CMK (cell line): ENCODE data around the gene CATSPERE.
A peak's percentile ranks its signal among the peaks of the same experiment; 100 is the strongest.
"Not testable (repeated sequence)": the region's sequence is repeated elsewhere in the genome, so short reads cannot be mapped to it uniquely, and the experiment has no call there.

Source experiments
- DNase-seq: peaks from one replicate; pipeline ENCODE4 v3.0.0-alpha.2; 2010; ENCODE audit warnings: low read depth

Gene CATSPERE

GRCh38 chr1:244449936-244450508, 11.1 kb upstream of the CATSPERE start:
- no peak for DNase-seq

GRCh38 chr1:244450597-244451538, 10.2 kb upstream of the CATSPERE start:
- DNase-seq, result no peak

GRCh38 chr1:244451539-244451950, 9.5 kb upstream of the CATSPERE start, which contains the start of gene ADSS2:
Gene ADSS2 (minus strand): TSS chr1:244451909. CDS start chr1:244451817, 92 bp downstream.
- DNase-seq, result no peak

- DNase-seq, result peak; percentile 98
These were observed 8.9 kb upstream of the CATSPERE start for GRCh38 chr1:244451951-244452795.

- DNase-seq, result no peak
These were observed 6.7 kb upstream of the CATSPERE start for GRCh38 chr1:244454412-244454811.

- DNase-seq, result no peak
These were observed 4.5 kb upstream of the CATSPERE start for GRCh38 chr1:244456586-244456985.

GRCh38 chr1:244458781-244459180, 2.3 kb upstream of the CATSPERE start:
- no peak for DNase-seq

- no peak for DNase-seq
These were observed 876 bp upstream of the CATSPERE start for GRCh38 chr1:244460197-244460596.

GRCh38 chr1:244466724-244467123, 5.7 kb downstream of the CATSPERE start:
- no peak for DNase-seq

GRCh38 chr1:244473059-244473605, 12.1 kb downstream of the CATSPERE start:
- DNase-seq, result no peak

GRCh38 chr1:244484971-244485370, 23.9 kb downstream of the CATSPERE start:
- DNase-seq, result not testable (repeated sequence)

GRCh38 chr1:244494653-244495052, 33.6 kb downstream of the CATSPERE start:
- no peak for DNase-seq

- DNase-seq, result no peak
These were observed 35.1 kb downstream of the CATSPERE start for GRCh38 chr1:244496186-244496585.

- no peak for DNase-seq
These were observed 36.7 kb downstream of the CATSPERE start for GRCh38 chr1:244497805-244498204.

- not testable (repeated sequence) for DNase-seq
These were observed 38.4 kb downstream of the CATSPERE start for GRCh38 chr1:244499484-244499883.

- DNase-seq, result not testable (repeated sequence)
These were observed 39.4 kb downstream of the CATSPERE start for GRCh38 chr1:244500515-244500914.

- no peak for DNase-seq
These were observed 41.6 kb downstream of the CATSPERE start for GRCh38 chr1:244502630-244503029.

GRCh38 chr1:244513493-244513892, 52.4 kb downstream of the CATSPERE start:
- no peak for DNase-seq

GRCh38 chr1:244515680-244516079, 54.6 kb downstream of the CATSPERE start:
- no peak for DNase-seq

- no peak for DNase-seq
These were observed 75.2 kb downstream of the CATSPERE start for GRCh38 chr1:244536316-244536715.

GRCh38 chr1:244545511-244545910, 84.4 kb downstream of the CATSPERE start:
- no peak for DNase-seq

GRCh38 chr1:244548558-244549115, 87.6 kb downstream of the CATSPERE start:
- DNase-seq, result no peak
